ENCODE results near the gene CACNA2D2.

- TF ChIP-seq CTCF (IDR thresholded peaks at IDR 0.05) (no peak), EZH2phosphoT487 (IDR thresholded peaks at IDR 0.05) (no peak), EZH2 (IDR thresholded peaks at IDR 0.05) (no peak)
These were observed 163.8 kb downstream of the CACNA2D2 start for GRCh38 chr3:50339485-50340146.

Data from neural progenitor cell (in vitro differentiated cells).